ENCODE data around the gene KRT83. TPM values are rescaled to one million over a fixed set of nuclear protein-coding genes. Genes with fewer than 3 reads are reported as not detected.
A peak's percentile ranks its signal among the peaks of the same experiment; 100 is the strongest.

KRT83 gene
- total RNA-seq, 5 donors from 2014 or later (not counting 1 experiment from before 2014, with no cell fraction given), result not detected

DNA sequence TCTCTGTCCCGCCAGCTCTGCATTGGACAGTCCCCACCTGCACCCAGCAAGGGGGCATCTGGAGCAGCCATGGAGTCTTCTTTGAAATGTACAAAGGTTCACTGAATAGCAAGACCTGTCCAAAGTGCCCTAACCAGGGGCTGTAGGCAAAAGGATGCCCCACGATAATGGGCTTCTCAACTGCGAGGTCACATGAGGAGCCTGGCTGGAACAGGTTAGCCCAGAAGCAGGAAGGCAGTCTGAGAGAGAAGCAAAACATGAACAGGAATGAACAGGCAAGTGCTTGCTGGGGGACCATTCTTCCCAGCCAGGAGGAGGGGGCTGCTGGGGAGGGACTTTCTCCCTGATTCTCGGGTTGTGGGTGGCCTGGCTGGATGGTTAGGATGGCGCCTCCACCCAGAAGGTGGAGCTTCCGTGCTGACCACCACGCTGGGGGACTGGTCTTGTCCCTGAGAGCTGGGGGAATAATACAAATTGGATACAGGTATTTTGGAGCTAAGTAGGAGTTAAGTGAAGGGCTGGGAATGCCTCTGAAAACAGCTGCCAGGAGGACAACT lies 39.0 kb upstream of the KRT83 start:
- Histone ChIP-seq H3K4me1 (ENCODE audit: control insufficient read depth in 1 of 2, extremely low read depth in 1 of 2, insufficient read depth in 2 of 2, low read length in 2 of 2) (peaks cover 13 to 35% of the 10 kb centered on the region in 2 experiments), H3K4me3 (ENCODE audit: control insufficient read depth in 1 of 2, extremely low read depth in 1 of 2, low read length in 1 of 2) (no peak overlapping the region), H3K27me3 (replicated peaks in 1 of 2; ENCODE audit: control insufficient read depth in 2 of 2, extremely low read depth in 1 of 2, insufficient read depth in 2 of 2, low read length in 1 of 2) (peaks cover 0 to 47% of the 10 kb centered on the region in 2 experiments), H3K9me3 (no peaks in the 10 kb centered on the region), H3K36me3 (ENCODE audit: control insufficient read depth in 2 of 2, extremely low read depth in 1 of 2, insufficient read depth in 1 of 2, low read length in 1 of 2) (no peaks in the 10 kb centered on the region), H3K27ac (ENCODE audit: low read length) (no peak overlapping the region)
- CTCF ChIA-PET, result no interaction called here
- no peaks in the 10 kb centered on the region for H3K9me3 Mint-ChIP-seq
- DNase-seq (no peak), ATAC-seq (replicated peaks in 1 of 4) (no peak)
- H3K27me3 Mint-ChIP-seq, result peaks cover 0 to 4% of the 10 kb centered on the region in 2 donors
- no peaks in the 10 kb centered on the region for H3K36me3 Mint-ChIP-seq
- no peak overlapping the region for H3K4me3 Mint-ChIP-seq
- 87% methylated on average over 7 of the region's 7 CpGs for WGBS (ENCODE audit: insufficient coverage)
- H3K4me1 Mint-ChIP-seq, result peaks cover 22 to 28% (median 23%) of the 10 kb centered on the region in 3 donors
- no peak overlapping the region for H3K27ac Mint-ChIP-seq
- POLR2A ChIA-PET, result no interaction called here

GRCh38 chr12:52359621-52360061 lies 38.4 kb upstream of the KRT83 start:
- peaks cover 22 to 28% (median 23%) of the 10 kb centered on the region in 3 donors for H3K4me1 Mint-ChIP-seq
- H3K9me3 Mint-ChIP-seq, result no peaks in the 10 kb centered on the region
- H3K36me3 Mint-ChIP-seq, result no peaks in the 10 kb centered on the region
- Histone ChIP-seq H3K4me3 (ENCODE audit: control insufficient read depth in 1 of 2, extremely low read depth in 1 of 2, low read length in 1 of 2) (no peak overlapping the region), H3K36me3 (ENCODE audit: control insufficient read depth in 2 of 2, extremely low read depth in 1 of 2, insufficient read depth in 1 of 2, low read length in 1 of 2) (no peaks in the 10 kb centered on the region), H3K4me1 (ENCODE audit: control insufficient read depth in 1 of 2, extremely low read depth in 1 of 2, insufficient read depth in 2 of 2, low read length in 2 of 2) (peaks cover 13 to 35% of the 10 kb centered on the region in 2 experiments), H3K9me3 (no peaks in the 10 kb centered on the region), H3K27ac (ENCODE audit: low read length) (no peak overlapping the region), H3K27me3 (replicated peaks in 1 of 2; ENCODE audit: control insufficient read depth in 2 of 2, extremely low read depth in 1 of 2, insufficient read depth in 2 of 2, low read length in 1 of 2) (peaks cover 0 to 46% of the 10 kb centered on the region in 2 experiments)
- ChIA-PET CTCF (no interaction called here), POLR2A (no interaction called here)
- ATAC-seq (replicated peaks in 1 of 4) (no peak), DNase-seq (no peak)
- peak overlapping the region; percentile 33 to 62 for H3K27ac Mint-ChIP-seq
- WGBS (ENCODE audit: insufficient coverage), result 94% methylated on average over 4 of the region's 5 CpGs
- no peaks in the 10 kb centered on the region for H3K27me3 Mint-ChIP-seq
- no peak overlapping the region for H3K4me3 Mint-ChIP-seq

GRCh38 chr12:52358575-52359350 lies 37.6 kb upstream of the KRT83 start:
- peak overlapping the region; percentile 65 to 69 for H3K27ac Mint-ChIP-seq
- ATAC-seq (replicated peaks in 1 of 4), result peak; percentile 91 to 99 (median 96)
- peak overlapping the region in 1 of 3 donors; percentile 56 for H3K4me3 Mint-ChIP-seq
- POLR2A ChIA-PET, result no interaction called here
- no peaks in the 10 kb centered on the region for H3K9me3 Mint-ChIP-seq
- peaks cover 0 to 4% of the 10 kb centered on the region in 2 donors for H3K27me3 Mint-ChIP-seq
- peak overlapping the region in 1 of 2 donors; percentile 2 for H3K4me3 ChIP-seq (ENCODE audit: control insufficient read depth in 1 of 2, extremely low read depth in 1 of 2, low read length in 1 of 2)
- H3K9me3 ChIP-seq, result no peaks in the 10 kb centered on the region
- no peaks in the 10 kb centered on the region for H3K36me3 Mint-ChIP-seq
- H3K27ac ChIP-seq (ENCODE audit: low read length), result no peak overlapping the region
- H3K4me1 ChIP-seq (ENCODE audit: control insufficient read depth in 1 of 2, extremely low read depth in 1 of 2, insufficient read depth in 2 of 2, low read length in 2 of 2), result peaks cover 13 to 35% of the 10 kb centered on the region in 2 experiments
- WGBS (ENCODE audit: insufficient coverage), result 6% methylated on average over 3 of the region's 5 CpGs
- peak in 22 of 35 experiments; percentile 6 to 60 (median 22) for DNase-seq
- no peaks in the 10 kb centered on the region for H3K36me3 ChIP-seq (ENCODE audit: control insufficient read depth in 2 of 2, extremely low read depth in 1 of 2, insufficient read depth in 1 of 2, low read length in 1 of 2)
- peaks cover 22 to 28% (median 23%) of the 10 kb centered on the region in 3 donors for H3K4me1 Mint-ChIP-seq
- CTCF ChIA-PET, result no interaction called here
- peaks cover 0 to 45% of the 10 kb centered on the region in 2 experiments for H3K27me3 ChIP-seq (replicated peaks in 1 of 2; ENCODE audit: control insufficient read depth in 2 of 2, extremely low read depth in 1 of 2, insufficient read depth in 2 of 2, low read length in 1 of 2)

DNA sequence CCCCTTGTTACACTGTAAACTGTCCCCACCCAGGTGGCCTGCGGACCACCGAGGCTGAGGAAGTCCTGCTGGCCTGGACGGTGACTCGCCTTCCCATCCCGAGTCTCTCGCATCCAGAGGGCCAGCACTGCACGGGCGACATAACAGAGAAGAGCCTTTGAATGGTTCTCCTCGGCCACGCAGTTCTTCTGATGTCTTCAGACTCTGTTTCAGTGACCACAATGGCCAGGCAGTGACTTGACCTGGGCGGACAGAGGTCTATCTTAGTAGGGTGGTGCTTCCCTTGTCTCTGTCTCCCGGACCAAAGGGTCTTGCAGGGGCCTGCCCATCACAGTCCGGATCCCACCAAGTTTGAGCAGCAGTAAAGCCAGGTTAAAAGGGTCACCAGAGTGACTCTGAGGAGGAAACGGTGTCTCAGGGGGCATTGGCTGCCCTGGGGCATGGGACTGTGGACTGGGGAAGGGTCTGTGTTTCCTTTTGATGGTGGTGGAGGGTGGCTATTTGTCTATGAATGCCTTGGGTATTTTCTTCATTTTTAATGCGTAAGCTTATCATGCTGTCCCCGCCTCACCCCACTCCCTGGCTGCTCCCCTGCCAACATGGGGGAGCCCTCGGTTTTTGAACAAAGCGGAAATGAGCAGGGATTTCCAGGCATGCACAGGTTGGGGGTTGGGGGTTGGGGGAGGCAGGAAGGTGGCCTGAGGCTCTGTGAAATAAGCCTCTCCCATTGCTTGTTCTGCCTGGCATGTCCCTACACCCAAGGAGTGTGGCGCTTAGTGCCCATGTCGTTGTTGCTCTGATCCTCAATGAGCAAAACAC lies 35.8 kb upstream of the KRT83 start:
- Mint-ChIP-seq H3K27me3 (peaks cover 3 to 5% of the 10 kb centered on the region in 2 donors), H3K4me1 (peaks cover 33 to 41% (median 36%) of the 10 kb centered on the region in 3 donors), H3K36me3 (no peaks in the 10 kb centered on the region), H3K27ac (no peak overlapping the region), H3K9me3 (no peaks in the 10 kb centered on the region), H3K4me3 (no peak overlapping the region)
- H3K27ac ChIP-seq (ENCODE audit: low read length), result no peak overlapping the region
- no peaks in the 10 kb centered on the region for H3K9me3 ChIP-seq
- DNase-seq (peak in 1 of 35 experiments; percentile 13), ATAC-seq (replicated peaks in 1 of 4) (no peak)
- H3K27me3 ChIP-seq (replicated peaks in 1 of 2; ENCODE audit: control insufficient read depth in 2 of 2, extremely low read depth in 1 of 2, insufficient read depth in 2 of 2, low read length in 1 of 2), result peaks cover 0 to 37% of the 10 kb centered on the region in 2 experiments
- H3K4me1 ChIP-seq (ENCODE audit: control insufficient read depth in 1 of 2, extremely low read depth in 1 of 2, insufficient read depth in 2 of 2, low read length in 2 of 2), result peaks cover 17 to 39% of the 10 kb centered on the region in 2 experiments
- WGBS (ENCODE audit: insufficient coverage), result 88% methylated on average over 16 of the region's 20 CpGs
- H3K36me3 ChIP-seq (ENCODE audit: control insufficient read depth in 2 of 2, extremely low read depth in 1 of 2, insufficient read depth in 1 of 2, low read length in 1 of 2), result no peaks in the 10 kb centered on the region
- ChIA-PET CTCF (no interaction called here), POLR2A (no interaction called here)
- H3K4me3 ChIP-seq (ENCODE audit: control insufficient read depth in 1 of 2, extremely low read depth in 1 of 2, low read length in 1 of 2), result no peak overlapping the region

GRCh38 chr12:52356031-52356761 lies 35.0 kb upstream of the KRT83 start:
- ChIA-PET POLR2A (no interaction called here), CTCF (no interaction called here)
- no peaks in the 10 kb centered on the region for H3K9me3 Mint-ChIP-seq
- WGBS (ENCODE audit: insufficient coverage), result 92% methylated on average over 46 of the region's 56 CpGs
- no peak overlapping the region for H3K4me3 Mint-ChIP-seq
- peak in 1 of 35 experiments; percentile 22 for DNase-seq
- no peaks in the 10 kb centered on the region for H3K36me3 Mint-ChIP-seq
- Histone ChIP-seq H3K4me1 (ENCODE audit: control insufficient read depth in 1 of 2, extremely low read depth in 1 of 2, insufficient read depth in 2 of 2, low read length in 2 of 2) (peaks cover 25 to 43% of the 10 kb centered on the region in 2 experiments), H3K9me3 (no peaks in the 10 kb centered on the region), H3K27me3 (replicated peaks in 1 of 2; ENCODE audit: control insufficient read depth in 2 of 2, extremely low read depth in 1 of 2, insufficient read depth in 2 of 2, low read length in 1 of 2) (peaks cover 0 to 38% of the 10 kb centered on the region in 2 experiments), H3K36me3 (ENCODE audit: control insufficient read depth in 2 of 2, extremely low read depth in 1 of 2, insufficient read depth in 1 of 2, low read length in 1 of 2) (no peaks in the 10 kb centered on the region), H3K27ac (ENCODE audit: low read length) (no peak overlapping the region), H3K4me3 (ENCODE audit: control insufficient read depth in 1 of 2, extremely low read depth in 1 of 2, low read length in 1 of 2) (no peak overlapping the region)
- H3K27me3 Mint-ChIP-seq, result peaks cover 3 to 5% of the 10 kb centered on the region in 2 donors
- peaks cover 41 to 44% (median 44%) of the 10 kb centered on the region in 3 donors for H3K4me1 Mint-ChIP-seq
- no peak overlapping the region for H3K27ac Mint-ChIP-seq
- ATAC-seq (replicated peaks in 1 of 4), result no peak

Data from T-cell (primary cell).